ENCODE data around the gene GAPT.
"Not testable (repeated sequence)": the region's sequence is repeated elsewhere in the genome, so short reads cannot be mapped to it uniquely, and the experiment has no call there.

GAPT gene

DNA sequence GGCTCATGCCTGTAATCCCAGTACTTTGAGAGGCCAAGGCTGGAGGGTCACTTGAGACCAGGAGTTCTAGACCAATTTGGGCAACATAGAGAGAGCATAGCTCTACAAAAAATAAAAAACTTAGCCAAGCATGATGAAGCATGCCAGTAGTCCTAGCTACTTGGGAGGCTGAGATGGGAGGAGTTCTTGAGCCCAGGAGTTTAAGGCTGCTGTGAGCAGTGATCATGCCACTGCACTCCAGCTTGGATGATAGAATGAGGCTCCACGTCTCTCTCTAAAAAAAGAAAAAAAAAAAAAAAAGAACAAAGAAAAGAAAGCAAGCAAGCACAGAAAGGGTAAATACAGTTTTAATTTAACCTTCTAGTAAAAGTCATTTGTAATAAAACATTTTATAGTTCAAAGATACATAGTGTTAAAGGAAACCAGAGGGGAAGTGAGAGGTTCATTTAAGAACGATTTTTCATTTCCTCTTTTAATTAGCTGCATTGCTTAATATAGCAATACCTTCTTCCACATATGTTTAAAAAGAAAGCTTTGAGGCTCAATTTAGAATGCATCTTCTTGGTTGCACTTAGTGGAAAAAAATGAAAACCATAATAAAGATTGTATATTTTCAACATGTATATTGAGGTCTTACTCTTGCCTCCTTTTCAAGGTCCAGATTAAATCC lies 14.9 kb downstream of the GAPT start:
- no peak for DNase-seq

DNA sequence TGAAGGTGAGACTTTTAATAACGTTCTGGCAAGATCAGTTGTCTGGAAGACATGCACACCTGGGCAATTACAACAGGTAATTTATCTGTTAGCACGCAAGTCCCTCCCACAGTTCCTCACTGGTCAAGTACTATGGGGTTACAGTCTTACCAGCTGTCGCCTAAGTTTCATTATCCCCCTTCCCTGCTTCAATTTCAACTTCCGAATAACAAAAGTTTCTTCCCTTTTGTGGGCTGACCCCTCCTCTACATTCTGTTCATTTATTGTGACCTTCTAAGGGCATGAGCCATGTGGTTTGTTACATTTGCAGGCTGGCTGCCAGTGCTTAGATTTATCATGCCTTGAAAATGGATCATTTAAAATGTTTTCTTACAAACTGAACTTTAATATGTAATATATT lies 16.5 kb downstream of the GAPT start:
- no peak for DNase-seq

DNA sequence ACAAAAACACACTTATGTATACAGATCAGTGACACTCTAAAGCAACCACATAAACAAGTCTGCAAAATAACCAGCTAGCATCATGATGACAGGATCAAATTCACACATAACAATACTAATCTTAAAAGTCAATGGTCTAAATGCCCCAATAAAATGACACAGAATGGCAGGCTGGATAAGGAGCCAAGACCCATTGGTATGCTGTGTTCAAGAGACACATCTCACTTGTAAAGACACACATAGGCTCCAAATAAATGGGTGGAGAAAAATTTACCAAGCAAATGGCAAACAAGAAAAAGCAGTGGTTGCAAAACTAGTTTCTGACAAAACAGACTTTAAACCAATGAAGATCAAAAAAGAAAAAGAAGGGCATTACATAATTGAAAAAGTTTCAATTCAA lies 26.0 kb downstream of the GAPT start:
- DNase-seq: no peak

DNA sequence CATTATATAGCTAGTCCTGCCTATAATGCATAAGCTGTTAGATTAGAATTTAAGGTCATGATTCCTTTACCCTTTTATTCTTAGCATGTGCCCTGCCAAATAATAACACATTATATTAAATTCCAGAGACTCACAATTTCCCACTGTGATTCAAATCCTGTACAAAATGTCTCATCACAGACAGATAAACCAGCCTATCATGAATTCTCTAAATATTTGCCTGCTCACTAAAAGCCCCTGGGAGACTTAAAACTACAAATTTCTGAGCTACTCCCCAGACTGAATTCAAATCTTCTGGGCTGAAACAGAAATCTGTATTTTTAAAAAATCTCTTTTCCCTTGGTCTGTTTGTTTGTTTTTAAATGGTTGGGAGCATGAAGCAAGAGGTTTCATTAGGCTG lies 32.7 kb downstream of the GAPT start:
- DNase-seq: no peak

DNA sequence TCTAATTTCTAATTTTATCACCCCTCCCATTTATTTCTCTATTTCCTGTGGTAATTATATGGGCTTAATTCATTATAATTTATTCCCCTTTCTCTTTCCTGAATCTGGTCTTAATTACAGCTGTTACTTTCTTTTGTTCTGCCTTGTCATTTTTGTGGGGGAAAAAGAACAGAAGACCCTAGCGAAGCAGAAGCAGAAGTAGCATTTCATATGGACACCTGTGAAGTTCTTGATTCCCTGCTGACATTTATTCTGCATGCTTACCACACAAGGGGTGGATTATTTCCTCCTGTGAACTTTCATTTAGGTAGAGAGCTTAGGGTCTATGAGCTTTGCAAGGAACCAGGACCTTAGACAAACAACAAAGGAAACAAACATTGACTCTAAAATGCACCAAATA lies 33.3 kb downstream of the GAPT start:
- no peak for DNase-seq

DNA sequence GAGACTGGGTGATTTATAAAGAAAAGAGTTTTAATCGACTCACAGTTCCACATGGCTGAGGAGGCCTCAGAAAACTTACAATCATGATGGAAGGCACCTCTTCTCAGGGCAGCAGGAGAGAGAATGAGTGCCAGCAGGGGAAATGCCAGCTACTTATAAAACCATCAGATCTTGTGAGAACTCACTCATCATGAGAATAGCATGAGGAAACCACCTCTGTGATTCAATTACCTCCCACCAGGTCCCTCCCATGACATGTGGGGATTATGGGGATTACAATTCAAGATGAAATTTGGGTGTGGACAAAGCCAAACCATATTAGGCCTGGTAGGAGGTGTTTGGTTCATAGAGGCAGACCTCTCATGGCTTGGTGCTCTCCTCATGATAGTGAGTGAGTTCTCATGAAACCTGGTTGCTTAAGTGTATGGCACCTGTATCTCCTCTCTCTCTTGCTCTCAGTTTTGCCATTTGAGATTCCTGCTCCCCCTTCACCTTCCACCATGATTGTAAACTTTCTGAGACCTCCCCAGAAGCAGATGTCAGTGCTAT lies 39.8 kb downstream of the GAPT start:
- no peak for DNase-seq

DNA sequence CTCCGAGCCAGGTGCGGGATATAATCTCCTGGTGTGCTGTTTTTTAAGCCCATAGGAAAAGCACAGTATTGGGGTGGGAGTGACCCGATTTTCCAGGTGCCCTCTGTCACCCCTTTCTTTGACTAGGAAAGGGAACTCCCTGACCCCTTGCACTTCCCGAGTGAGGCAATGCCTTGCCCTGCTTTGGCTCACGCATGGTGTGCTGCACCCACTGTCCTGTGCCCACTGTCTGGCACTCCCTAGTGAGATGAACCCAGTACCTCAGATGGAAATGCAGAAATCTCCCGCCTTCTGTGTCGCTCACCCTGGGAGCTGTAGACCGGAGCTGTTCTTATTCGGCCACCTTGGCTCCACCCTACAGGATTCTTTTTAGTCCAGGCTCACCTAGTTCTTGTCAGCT lies 50.7 kb downstream of the GAPT start:
- not testable (repeated sequence) for DNase-seq

DNA sequence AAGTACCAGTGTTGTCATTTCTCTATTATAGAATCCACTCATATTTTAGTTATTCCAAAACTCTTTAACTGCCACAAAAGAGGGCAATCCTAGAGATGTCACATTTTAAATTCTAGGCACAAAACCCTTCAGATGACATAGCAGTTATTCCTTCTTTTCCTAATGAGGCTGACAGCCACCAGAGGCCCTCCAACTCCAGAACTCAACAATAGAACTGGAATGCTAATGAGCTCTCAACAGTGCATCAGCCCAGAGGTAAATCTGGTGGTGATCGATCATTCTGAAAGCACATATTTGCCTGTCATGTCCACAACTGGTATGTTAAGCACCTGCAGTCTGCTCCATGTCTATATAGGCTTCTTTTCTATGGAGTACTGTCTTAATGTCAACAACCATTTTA lies 51.5 kb downstream of the GAPT start:
- no peak for DNase-seq

DNA sequence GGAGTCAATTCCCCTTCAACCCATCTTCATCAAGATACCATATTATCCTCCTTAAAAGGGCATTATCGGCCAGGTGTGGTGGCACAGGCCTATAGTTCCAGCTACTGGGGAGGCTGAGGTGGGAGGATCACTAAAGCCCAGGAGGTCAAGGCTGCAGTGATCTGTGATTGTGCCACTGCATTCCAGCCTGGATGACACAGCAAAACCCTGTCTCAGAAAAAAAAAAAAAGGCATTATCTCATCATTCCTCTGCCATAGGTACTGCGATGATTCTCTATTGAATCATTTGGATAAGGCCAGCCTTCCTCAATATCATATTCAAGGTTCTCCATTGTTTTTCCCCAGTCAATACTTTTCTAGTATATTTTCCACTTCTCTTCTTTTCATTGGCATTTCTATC lies 52.5 kb downstream of the GAPT start:
- no peak for DNase-seq

DNA sequence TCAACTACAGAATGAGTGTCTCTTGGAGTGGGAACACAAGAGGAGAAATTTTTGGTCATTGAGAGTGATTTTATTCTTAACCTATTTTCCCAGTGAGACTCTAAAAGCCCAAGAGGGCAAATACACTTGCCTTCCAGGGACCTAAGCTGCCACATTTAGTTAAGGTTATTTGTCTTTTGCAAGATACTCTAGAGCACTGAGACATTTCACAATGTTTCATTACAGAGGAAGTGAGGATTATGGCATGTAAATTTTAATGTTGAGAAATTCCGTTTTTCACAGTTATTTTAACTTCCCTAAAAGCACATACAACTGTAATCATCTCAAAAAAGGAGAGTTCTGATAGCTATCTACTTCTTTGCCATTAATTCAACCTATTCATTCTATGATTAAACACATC lies 53.0 kb downstream of the GAPT start:
- DNase-seq: no peak

DNA sequence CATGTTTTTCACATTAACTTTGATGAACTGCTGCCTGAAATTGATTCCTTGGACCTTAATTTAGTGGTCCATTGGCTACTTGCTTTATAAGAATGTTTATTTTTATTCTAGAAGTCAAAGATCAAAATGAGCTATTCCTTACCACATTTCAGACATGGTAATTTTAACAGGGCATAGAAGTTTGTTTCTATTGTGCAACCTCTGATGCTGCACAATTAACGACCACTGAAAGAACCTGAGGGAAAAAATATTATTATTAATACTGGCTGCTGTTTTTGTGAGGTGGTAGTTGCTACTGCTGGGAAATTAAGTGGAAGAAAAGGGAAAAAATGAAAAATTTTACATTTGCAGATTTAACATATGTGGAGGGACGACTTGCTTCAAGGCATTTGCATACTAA lies 53.7 kb downstream of the GAPT start:
- DNase-seq: no peak

DNA sequence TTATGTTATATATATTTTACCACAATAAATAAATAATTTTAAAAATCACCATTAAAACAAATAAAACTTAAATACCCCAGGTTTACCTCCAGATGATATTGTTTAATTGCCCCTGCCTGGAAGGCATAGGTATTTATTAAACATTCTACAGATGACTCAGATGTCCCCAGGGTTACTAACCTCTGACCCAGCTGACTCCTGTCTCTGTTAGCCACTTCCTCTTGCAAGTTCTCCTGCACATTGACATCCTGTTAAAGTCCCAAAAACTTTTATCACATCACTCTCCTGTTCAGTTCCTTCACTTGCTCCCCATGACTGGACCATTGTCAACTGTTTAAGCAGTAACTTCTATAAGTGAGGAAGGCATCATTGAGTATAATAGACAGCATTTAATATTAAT lies 54.7 kb downstream of the GAPT start:
- DNase-seq: no peak

Data from NCI-H1436 treated with DMSO at 0.1 percent for 48 hours (cell line).